RWPE2 (cell line): ENCODE results near the gene VIT.

Experiments
- ATAC-seq: fragments of 200-7000 bp; cut with Tn5 transposase; 3 replicates; pipeline ENCODE4 v1.9.1; 2021; ENCODE audit warnings: low read depth
- DNase-seq: peaks from one replicate; pipeline ENCODE4 v3.0.0-alpha.2; 2020; ENCODE audit warnings: low spot score
- H3K27ac ChIP-seq: fragments of 450-650 bp; 2 replicates; pipeline ENCODE4 v1.5.1; 2017; ENCODE audit warnings: mild to moderate bottlenecking; ENCODE audit not compliant: poor library complexity, severe bottlenecking
- H3K27me3 ChIP-seq: fragments of 250-450 bp; sonication (Bioruptor Pico); 2 replicates; pipeline ENCODE4 v1.5.1; 2021; ENCODE audit warnings: mild to moderate bottlenecking, moderate library complexity; ENCODE audit not compliant: insufficient read depth, poor library complexity, severe bottlenecking
- H3K36me3 ChIP-seq: fragments of 250-450 bp; sonication (Bioruptor Pico); 2 replicates; pipeline ENCODE4 v1.5.1; 2020; ENCODE audit warnings: low read depth, mild to moderate bottlenecking, moderate library complexity
- H3K4me1 ChIP-seq: fragments of 250-450 bp; sonication (Bioruptor Pico); 2 replicates; pipeline ENCODE4 v1.5.1; 2021; ENCODE audit warnings: mild to moderate bottlenecking, moderate library complexity; ENCODE audit not compliant: insufficient read depth, poor library complexity, severe bottlenecking
- H3K4me3 ChIP-seq: fragments of 250-450 bp; sonication (Bioruptor Pico); 2 replicates; pipeline ENCODE4 v1.5.1; 2021; ENCODE audit warnings: mild to moderate bottlenecking, moderate library complexity; ENCODE audit not compliant: severe bottlenecking
- H3K9me3 ChIP-seq: fragments of 250-450 bp; sonication (Bioruptor Pico); 2 replicates; pipeline ENCODE4 v1.5.1; 2021; ENCODE audit warnings: mild to moderate bottlenecking, moderate library complexity; ENCODE audit not compliant: severe bottlenecking
- CTCF ChIP-seq: fragments of 450-650 bp; IDR thresholded peaks from one replicate; pipeline ENCODE4 v1.5.1; 2017; ENCODE audit warnings: mild to moderate bottlenecking, moderate library complexity; ENCODE audit not compliant: poor library complexity, severe bottlenecking

VIT gene

GRCh38 chr2:36713310-36713709 is 16.8 kb downstream of the VIT start:
- Histone ChIP-seq H3K36me3 (no peaks in the 10 kb centered on the region), H3K9me3 (no peaks in the 10 kb centered on the region)

GRCh38 chr2:36716111-36716510 is 19.6 kb downstream of the VIT start:
- no peak for DNase-seq
- peaks cover 2% of the 10 kb centered on the region for H3K9me3 ChIP-seq
- no peak overlapping the region for H3K27ac ChIP-seq
- no peak for ATAC-seq
- TF ChIP-seq CTCF = no peak
- no peaks in the 10 kb centered on the region for H3K36me3 ChIP-seq
- no peaks in the 10 kb centered on the region for H3K4me1 ChIP-seq
- no peaks in the 10 kb centered on the region for H3K27me3 ChIP-seq
- no peak overlapping the region for H3K4me3 ChIP-seq

More at GRCh38 chr2:36713310-36713709, 16.8 kb downstream of the VIT start:
- DNase-seq (no peak), ATAC-seq (no peak)
- H3K4me1 ChIP-seq = no peaks in the 10 kb centered on the region
- no peaks in the 10 kb centered on the region for H3K27me3 ChIP-seq
- H3K27ac ChIP-seq = no peak overlapping the region
- no peak overlapping the region for H3K4me3 ChIP-seq
- no peak for TF ChIP-seq CTCF

GRCh38 chr2:36717603-36718266 is 21.2 kb downstream of the VIT start:
- no peak for ATAC-seq

GRCh38 chr2:36727550-36727949 is 31.0 kb downstream of the VIT start:
- Histone ChIP-seq H3K27me3 (no peaks in the 10 kb centered on the region), H3K4me1 (no peaks in the 10 kb centered on the region), H3K9me3 (no peaks in the 10 kb centered on the region), H3K27ac (no peak overlapping the region), H3K36me3 (no peaks in the 10 kb centered on the region), H3K4me3 (no peak overlapping the region)
- ATAC-seq (no peak), DNase-seq (no peak)
- TF ChIP-seq CTCF = no peak

More at GRCh38 chr2:36717603-36718266, 21.2 kb downstream of the VIT start:
- Histone ChIP-seq H3K4me1 (no peaks in the 10 kb centered on the region), H3K4me3 (no peak overlapping the region), H3K27ac (no peak overlapping the region), H3K9me3 (peaks cover 2% of the 10 kb centered on the region), H3K27me3 (no peaks in the 10 kb centered on the region), H3K36me3 (no peaks in the 10 kb centered on the region)
- TF ChIP-seq CTCF = no peak
- DNase-seq = no peak

GRCh38 chr2:36729067-36729466 is 32.6 kb downstream of the VIT start:
- no peaks in the 10 kb centered on the region for H3K9me3 ChIP-seq
- no peaks in the 10 kb centered on the region for H3K36me3 ChIP-seq
- ATAC-seq (no peak), DNase-seq (no peak)
- no peak overlapping the region for H3K4me3 ChIP-seq
- H3K27me3 ChIP-seq = no peaks in the 10 kb centered on the region
- no peaks in the 10 kb centered on the region for H3K4me1 ChIP-seq
- TF ChIP-seq CTCF = no peak
- H3K27ac ChIP-seq = no peak overlapping the region
